ENCODE data around the gene PBX4.

PBX4 gene

DNA sequence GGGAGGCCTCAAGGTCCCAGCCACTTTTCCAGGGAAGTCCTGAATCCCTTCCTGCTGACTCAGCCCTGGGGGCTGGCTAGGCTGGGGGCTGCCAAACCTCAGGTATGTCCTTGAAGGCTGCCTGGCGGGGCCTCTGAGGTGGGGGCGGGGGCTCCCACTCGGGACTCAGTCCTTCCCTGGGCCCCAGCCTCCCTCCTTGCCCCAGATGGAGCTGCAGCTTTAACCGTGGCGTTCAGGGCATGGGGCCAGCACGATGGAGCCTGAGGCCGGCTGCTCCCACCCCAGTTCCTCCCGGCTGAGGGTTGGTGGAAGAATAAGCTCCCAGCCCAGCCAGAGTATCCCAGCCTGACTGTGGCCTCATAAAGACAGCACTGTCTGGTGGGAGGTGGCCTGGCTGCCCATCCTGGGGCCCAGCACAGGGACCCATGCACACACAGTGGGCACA lies 68.0 kb downstream of the PBX4 start:
- Histone ChIP-seq H3K4me3 (ENCODE audit: low read depth, low read length, poor library complexity, severe bottlenecking) (no peak overlapping the region), H3K79me2 (ENCODE audit: insufficient read depth, low read length) (no peaks in the 10 kb centered on the region), H3F3A (ENCODE audit: insufficient read depth, low read length) (no peaks in the 10 kb centered on the region), H3K27ac (ENCODE audit: low read depth, low read length, poor library complexity, severe bottlenecking) (no peak overlapping the region), H3K27me3 (ENCODE audit: insufficient read depth, low read length) (0 out of 2 replicates have a peak, but pooled peaks cover 4% of the 10 kb centered on the region), H2AFZ (ENCODE audit: low read length) (no peak overlapping the region), H3K9me2 (ENCODE audit: low read depth, low read length) (no peaks in the 10 kb centered on the region), H3K4me1 (ENCODE audit: insufficient read depth, low read length, severe bottlenecking) (no peaks in the 10 kb centered on the region), H4K20me1 (ENCODE audit: insufficient read depth, low read length) (no peaks in the 10 kb centered on the region), H3K36me3 (ENCODE audit: insufficient read depth, low read length) (no peaks in the 10 kb centered on the region), H3K9me3 (ENCODE audit: low read length) (no peaks in the 10 kb centered on the region), H3K4me2 (ENCODE audit: low read length) (no peak overlapping the region), H3K9ac (ENCODE audit: low read length) (no peak overlapping the region)
- TF ChIP-seq, protein P1, sequence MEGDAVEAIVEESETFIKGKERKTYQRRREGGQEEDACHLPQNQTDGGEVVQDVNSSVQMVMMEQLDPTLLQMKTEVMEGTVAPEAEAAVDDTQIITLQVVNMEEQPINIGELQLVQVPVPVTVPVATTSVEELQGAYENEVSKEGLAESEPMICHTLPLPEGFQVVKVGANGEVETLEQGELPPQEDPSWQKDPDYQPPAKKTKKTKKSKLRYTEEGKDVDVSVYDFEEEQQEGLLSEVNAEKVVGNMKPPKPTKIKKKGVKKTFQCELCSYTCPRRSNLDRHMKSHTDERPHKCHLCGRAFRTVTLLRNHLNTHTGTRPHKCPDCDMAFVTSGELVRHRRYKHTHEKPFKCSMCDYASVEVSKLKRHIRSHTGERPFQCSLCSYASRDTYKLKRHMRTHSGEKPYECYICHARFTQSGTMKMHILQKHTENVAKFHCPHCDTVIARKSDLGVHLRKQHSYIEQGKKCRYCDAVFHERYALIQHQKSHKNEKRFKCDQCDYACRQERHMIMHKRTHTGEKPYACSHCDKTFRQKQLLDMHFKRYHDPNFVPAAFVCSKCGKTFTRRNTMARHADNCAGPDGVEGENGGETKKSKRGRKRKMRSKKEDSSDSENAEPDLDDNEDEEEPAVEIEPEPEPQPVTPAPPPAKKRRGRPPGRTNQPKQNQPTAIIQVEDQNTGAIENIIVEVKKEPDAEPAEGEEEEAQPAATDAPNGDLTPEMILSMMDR (IDR thresholded peaks at IDR 0.05; ENCODE audit: low read length), result no peak
- no peak for TF ChIP-seq EZH2 (IDR thresholded peaks at IDR 0.05; ENCODE audit: borderline replicate concordance, low read length)

DNA sequence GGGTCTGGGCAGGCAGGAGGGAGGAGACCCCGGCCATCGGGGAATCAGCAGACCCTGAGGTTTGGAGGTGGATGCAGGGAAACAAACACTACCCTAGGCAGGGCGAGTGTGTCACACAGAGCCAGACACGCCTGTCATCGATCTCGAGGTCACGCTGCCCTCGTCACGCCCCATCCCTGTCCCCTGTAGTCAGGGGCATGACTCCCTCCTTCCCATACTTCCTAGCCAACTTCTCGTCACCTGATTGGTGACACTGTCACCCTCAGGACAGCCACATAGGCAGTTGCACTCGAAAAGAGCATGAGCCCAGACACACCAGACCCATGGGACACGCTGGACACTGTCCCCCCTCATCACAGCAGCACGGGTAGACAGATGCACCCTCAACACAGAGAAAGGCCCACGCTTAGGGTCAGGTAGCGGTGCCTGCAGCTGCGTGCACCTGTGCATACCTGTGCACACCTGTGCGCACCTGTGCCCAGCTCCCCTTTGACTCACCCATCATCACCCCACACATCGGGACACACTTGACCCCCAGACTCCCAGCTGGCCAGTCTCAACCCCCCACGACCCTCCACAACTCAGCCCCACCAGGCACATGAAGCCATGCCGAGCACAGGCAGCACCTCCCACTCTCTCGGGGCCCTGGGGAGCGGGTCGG lies 68.6 kb downstream of the PBX4 start:
- no peaks in the 10 kb centered on the region for H3K4me1 ChIP-seq (ENCODE audit: insufficient read depth, low read length, severe bottlenecking)
- TF ChIP-seq, protein P1 (IDR thresholded peaks at IDR 0.05; ENCODE audit: low read length), result no peak

DNA sequence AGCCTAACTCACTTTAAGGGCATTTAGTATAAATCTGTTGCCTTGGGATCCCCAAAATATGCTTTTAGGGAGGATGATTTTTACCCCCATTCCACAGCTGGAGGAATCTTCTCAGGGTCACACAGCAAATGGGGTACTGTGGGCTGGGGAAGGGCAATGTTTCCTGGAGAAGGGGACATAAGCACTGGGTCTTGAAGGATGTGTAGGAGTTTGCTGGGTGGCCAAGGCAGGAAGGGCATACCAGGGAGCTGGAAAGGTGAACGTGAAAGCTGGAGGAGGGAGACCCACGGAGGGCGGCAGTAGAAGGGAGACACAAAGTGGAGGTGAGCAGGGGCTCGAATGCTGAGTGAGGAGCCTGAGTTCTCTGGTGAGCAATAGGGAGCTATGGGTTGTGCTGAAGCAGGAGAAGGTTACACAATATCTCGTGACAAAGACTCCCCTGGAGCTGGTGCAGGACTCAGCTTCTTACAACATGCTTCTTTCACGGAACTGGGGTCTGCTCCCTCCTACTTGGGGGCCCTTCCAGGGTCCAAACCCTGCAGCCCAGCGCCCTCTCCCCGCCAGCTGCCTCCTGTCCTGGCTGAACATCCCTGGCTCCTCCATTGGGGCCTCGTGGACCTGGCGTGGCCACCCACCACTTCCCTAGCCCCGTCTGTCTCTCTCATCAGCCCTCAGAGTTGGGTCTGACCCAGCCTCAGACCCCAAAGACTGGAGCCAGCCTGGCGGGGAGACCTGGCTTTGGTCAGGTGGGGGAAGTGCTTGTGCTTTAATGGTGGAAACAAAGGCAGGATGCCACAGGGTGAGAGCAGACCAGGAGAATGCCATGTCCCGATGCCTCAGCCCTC lies 69.3 kb downstream of the PBX4 start:
- Histone ChIP-seq H3K4me3 (ENCODE audit: low read depth, low read length, poor library complexity, severe bottlenecking) (no peak overlapping the region), H3K9ac (ENCODE audit: low read length) (no peak overlapping the region), H3K79me2 (ENCODE audit: insufficient read depth, low read length) (no peaks in the 10 kb centered on the region), H3K36me3 (ENCODE audit: insufficient read depth, low read length) (no peaks in the 10 kb centered on the region), H4K20me1 (ENCODE audit: insufficient read depth, low read length) (no peaks in the 10 kb centered on the region), H3F3A (ENCODE audit: insufficient read depth, low read length) (no peaks in the 10 kb centered on the region), H2AFZ (ENCODE audit: low read length) (no peak overlapping the region), H3K9me2 (ENCODE audit: low read depth, low read length) (no peaks in the 10 kb centered on the region), H3K4me1 (ENCODE audit: insufficient read depth, low read length, severe bottlenecking) (no peaks in the 10 kb centered on the region), H3K4me2 (ENCODE audit: low read length) (no peak overlapping the region), H3K27me3 (ENCODE audit: insufficient read depth, low read length) (0 out of 2 replicates have a peak, but pooled peaks cover 4% of the 10 kb centered on the region), H3K27ac (ENCODE audit: low read depth, low read length, poor library complexity, severe bottlenecking) (no peak overlapping the region), H3K9me3 (ENCODE audit: low read length) (no peaks in the 10 kb centered on the region)
- TF ChIP-seq, protein P1 (IDR thresholded peaks at IDR 0.05; ENCODE audit: low read length), result no peak
- no peak for TF ChIP-seq EZH2 (IDR thresholded peaks at IDR 0.05; ENCODE audit: borderline replicate concordance, low read length)

More for the DNA sequence above, 68.6 kb downstream of the PBX4 start:
- Histone ChIP-seq H3K36me3 (ENCODE audit: insufficient read depth, low read length) (no peaks in the 10 kb centered on the region), H3K9ac (ENCODE audit: low read length) (no peak overlapping the region), H3K79me2 (ENCODE audit: insufficient read depth, low read length) (no peaks in the 10 kb centered on the region), H4K20me1 (ENCODE audit: insufficient read depth, low read length) (no peaks in the 10 kb centered on the region), H3K9me2 (ENCODE audit: low read depth, low read length) (no peaks in the 10 kb centered on the region), H3K4me3 (ENCODE audit: low read depth, low read length, poor library complexity, severe bottlenecking) (no peak overlapping the region), H3K27ac (ENCODE audit: low read depth, low read length, poor library complexity, severe bottlenecking) (no peak overlapping the region), H3K9me3 (ENCODE audit: low read length) (no peaks in the 10 kb centered on the region), H3K27me3 (ENCODE audit: insufficient read depth, low read length) (0 out of 2 replicates have a peak, but pooled peaks cover 4% of the 10 kb centered on the region), H3F3A (ENCODE audit: insufficient read depth, low read length) (no peaks in the 10 kb centered on the region), H2AFZ (ENCODE audit: low read length) (no peak overlapping the region), H3K4me2 (ENCODE audit: low read length) (no peak overlapping the region)

Data from OCI-LY1 (cell line).